ENCODE data around the gene TPPP.
"Not testable (repeated sequence)": the region's sequence is repeated elsewhere in the genome, so short reads cannot be mapped to it uniquely, and the experiment has no call there.

The TPPP gene

GRCh38 chr5:693271-694041 is at the start of gene TPPP:
TPPP (minus strand) TSS chr5:693352; CDS start chr5:678060, 15,292 bp downstream.
- DNase-seq: peak; percentile 43

- DNase-seq: not testable (repeated sequence)
These were observed 49.1 kb upstream of the TPPP start for GRCh38 chr5:742276-742675.

GRCh38 chr5:734145-734544 is 41.0 kb upstream of the TPPP start:
- DNase-seq: not testable (repeated sequence)

- DNase-seq: not testable (repeated sequence)
These were observed 39.8 kb upstream of the TPPP start for GRCh38 chr5:732754-733454.

- DNase-seq: not testable (repeated sequence)
These were observed 36.1 kb upstream of the TPPP start for GRCh38 chr5:729225-729624.

GRCh38 chr5:727087-727486 is 33.9 kb upstream of the TPPP start:
- not testable (repeated sequence) for DNase-seq

GRCh38 chr5:723865-724264 is 30.7 kb upstream of the TPPP start:
- DNase-seq: not testable (repeated sequence)

DNA sequence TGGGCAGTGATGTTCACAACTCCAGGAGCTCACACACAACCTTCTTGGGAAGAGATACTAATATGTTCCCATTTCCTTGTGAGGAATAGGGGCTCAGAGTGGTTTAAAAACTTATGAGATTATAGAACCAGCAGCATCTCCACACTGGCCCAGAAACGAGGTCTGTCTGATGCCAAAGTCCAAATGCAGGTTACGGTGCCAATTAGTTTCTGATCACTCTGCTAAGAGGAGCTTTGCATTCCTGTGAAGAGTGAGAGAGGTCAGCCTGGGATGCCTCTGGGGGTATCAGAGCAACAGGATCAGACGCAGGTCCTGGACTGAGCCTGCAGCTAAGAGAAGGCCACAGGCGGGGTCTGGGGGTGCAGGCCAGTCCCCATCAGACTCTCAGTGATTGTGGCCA is 30.2 kb upstream of the TPPP start:
- DNase-seq: not testable (repeated sequence)

DNA sequence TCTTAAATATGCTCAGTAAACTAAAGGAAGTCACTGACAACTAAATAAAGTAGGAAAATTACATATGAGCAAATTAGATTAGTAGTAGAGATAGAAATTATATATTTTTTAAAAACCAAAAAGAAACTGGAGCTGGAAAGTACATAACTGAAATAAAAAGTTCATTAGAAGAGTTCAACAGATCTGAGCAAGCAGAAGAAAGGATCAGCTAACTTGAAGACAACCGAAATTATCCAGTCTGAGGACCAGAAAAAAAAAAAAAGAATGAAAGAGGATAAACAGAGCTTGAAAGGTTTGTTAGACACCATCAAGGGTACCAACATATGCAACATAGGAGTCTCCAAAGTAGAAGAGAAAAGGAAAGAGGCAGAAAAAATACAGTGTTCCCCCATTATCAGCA is 26.2 kb upstream of the TPPP start:
- not testable (repeated sequence) for DNase-seq

GRCh38 chr5:717143-717542 is 24.0 kb upstream of the TPPP start:
- no peak for DNase-seq

GRCh38 chr5:716740-717139 is 23.6 kb upstream of the TPPP start:
- not testable (repeated sequence) for DNase-seq

DNA sequence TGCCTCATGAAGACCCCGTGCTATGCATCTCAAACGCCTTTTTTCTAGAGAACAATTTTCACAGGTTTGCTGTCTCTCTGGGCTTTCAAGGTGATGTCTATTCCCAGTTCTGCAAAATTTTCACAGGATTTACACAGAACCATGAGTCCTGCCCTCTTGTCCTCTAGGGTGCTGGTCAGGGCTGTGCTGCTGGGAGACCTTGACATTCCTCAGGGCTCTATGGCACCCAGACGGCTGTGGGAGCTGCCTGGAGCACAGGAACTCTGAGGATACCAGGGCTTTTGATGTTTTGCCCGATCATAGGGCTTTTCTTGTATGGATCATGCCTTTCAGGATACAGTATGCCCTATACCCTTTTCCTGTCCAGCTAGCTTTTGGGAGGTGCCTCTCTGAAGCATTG is 22.5 kb upstream of the TPPP start:
- DNase-seq: not testable (repeated sequence)

GRCh38 chr5:714215-715118 is 21.3 kb upstream of the TPPP start:
- DNase-seq: not testable (repeated sequence)

DNA sequence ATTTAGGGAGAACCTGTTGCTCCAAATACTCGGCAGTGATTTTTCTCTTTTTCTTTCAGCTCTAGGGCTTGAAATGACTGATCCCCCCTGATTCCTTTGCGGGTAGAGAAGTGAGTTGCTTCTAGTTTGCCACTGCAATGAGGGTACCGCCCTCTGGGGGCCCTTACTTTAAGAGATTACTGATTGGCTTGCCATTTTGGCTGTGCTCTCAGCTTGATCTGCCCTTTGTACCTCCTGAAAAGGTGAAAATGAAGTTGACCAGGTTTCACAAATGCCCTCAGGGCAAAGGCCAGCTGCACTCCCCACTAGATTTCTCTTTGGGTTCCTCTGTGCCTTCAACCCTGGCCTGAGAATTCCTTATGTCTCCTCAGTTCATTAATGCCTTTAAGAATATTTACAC is 20.5 kb upstream of the TPPP start:
- DNase-seq: not testable (repeated sequence)

DNA sequence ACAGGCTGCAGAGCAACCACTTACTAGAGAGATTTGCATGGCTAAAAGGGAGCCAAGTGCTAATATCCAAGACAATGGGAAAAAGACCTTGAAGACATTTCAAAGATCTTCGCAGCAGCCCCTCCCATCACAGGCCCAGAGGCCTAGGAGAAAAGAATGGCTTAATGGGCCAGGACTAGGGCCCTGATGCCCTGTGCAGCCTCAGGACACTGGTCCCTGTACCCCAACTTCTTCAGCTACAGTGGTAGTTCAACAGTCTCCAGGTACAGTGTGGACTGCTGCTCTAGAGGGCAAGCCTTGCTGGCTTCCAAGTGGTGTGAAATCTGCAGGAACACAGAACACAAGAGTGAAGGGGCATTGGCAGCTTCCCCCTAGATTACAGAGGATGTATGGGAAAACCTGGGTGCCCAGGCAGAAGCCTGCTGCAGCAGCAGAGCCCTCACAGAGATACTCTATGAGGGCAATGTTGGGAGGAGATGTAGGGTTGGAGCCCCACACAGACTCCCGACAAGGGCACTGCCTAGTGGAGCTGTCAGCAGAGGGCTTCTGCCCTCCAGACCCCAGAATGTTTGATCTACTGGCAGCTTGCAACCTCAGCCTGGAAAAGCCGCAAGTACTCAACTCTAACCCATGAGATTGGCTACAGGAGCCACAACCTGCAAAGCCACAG is 15.8 kb upstream of the TPPP start:
- DNase-seq: not testable (repeated sequence)

- not testable (repeated sequence) for DNase-seq
These were observed 15.2 kb upstream of the TPPP start for GRCh38 chr5:708374-708773.

DNA sequence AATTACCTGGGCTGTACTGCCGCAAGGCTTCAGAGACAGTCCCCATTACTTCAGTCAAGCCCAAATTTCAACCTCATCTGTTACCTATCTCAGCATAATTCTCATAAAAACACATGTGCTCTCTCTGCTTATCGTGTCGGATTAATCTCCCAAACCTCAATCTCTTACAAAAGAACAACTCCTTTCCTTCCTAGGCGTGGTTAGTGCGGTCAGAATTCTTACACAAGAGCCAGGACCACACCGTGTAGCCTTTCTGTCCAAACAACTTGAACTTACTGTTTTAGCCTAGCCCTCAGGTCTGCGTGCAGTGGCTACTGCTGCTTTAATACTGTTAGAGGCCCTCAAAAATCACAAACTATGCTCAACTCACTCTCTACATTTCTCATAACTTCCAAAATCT is 13.0 kb upstream of the TPPP start:
- DNase-seq: not testable (repeated sequence)

- not testable (repeated sequence) for DNase-seq
These were observed 3.9 kb upstream of the TPPP start for GRCh38 chr5:696753-697702.

DNA sequence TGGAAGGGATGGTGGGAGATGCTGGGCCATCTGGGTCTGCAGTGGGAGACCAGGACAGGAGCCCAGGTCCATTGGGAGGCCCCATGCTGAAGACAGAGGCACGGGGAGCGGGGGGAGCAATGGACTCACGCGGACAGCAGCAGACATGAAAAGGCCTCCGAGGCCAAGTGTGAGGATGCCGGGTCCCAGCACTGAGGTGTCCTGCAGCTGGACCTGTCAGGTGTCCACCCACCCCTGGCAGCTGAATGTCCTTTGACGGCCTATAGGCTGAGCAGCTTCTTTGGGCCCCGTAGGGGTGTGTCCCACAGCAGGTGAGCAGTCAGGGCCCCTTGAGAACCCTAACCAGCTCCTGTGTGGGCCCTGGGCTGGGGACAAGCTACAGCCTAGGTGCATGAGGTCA is 3.0 kb upstream of the TPPP start:
- not testable (repeated sequence) for DNase-seq

GRCh38 chr5:695475-695874 is 2.3 kb upstream of the TPPP start:
- not testable (repeated sequence) for DNase-seq

DNA sequence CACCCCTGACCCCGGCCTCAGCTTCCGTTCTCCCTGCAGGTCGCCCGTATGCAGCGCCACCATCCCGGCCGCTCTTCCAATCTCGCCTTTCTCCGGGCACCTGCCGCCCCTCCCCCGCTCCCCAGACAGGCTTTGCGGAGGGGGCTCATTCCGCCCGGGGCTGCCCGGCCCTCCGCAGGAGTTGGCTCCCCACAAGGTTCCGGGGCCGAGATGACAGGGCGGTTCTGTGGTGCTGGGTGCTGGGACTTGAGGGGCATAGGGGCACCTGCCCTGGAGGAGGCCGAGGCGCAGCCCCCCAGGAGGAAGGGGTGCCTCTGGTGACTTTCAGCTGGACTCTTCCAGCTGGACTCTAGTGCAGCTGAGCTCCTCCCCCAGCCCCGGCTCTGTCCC is 885 bp upstream of the TPPP start:
- DNase-seq: not testable (repeated sequence)
